Bronchial epithelial cell (primary cell): ENCODE results near the gene NHS. TPM values are rescaled to one million over a fixed set of nuclear protein-coding genes. Genes with fewer than 3 reads are reported as not detected.

Experiments
- DNase-seq: peaks from one replicate; pipeline ENCODE4 v3.0.0-alpha.2; 2010; ENCODE audit warnings: low read depth
- FAIRE-seq: peaks from 2 replicates; lab custom pipeline; 2011; peaks lifted over from hg19 to GRCh38; lab: Jason Lieb, UNC
- H3K27me3 ChIP-seq: 2 replicates; pipeline ENCODE4 v1.5.1; 2011; ENCODE audit warnings: low read length; ENCODE audit not compliant: control insufficient read depth, insufficient read depth
- H3K36me3 ChIP-seq: 2 replicates; pipeline ENCODE4 v1.5.1; 2011; ENCODE audit warnings: low read length; ENCODE audit not compliant: control insufficient read depth, insufficient read depth
- H3K4me3 ChIP-seq: 2 replicates; pipeline ENCODE4 v1.5.1; 2011; ENCODE audit warnings: mild to moderate bottlenecking, low read depth, low read length, control low read depth
- total RNA-seq: library from RNA; depleted of rRNA; stranded (reverse); fragments of >200 nt; gene quantifications from 2 replicates; pipeline ENCODE4 v1.2.1, GENCODE V29; 2014
- TF ChIP-seq, protein P1 (sequence below): IDR thresholded peaks from 2 replicates; pipeline ENCODE4 v1.5.1; 2011; ENCODE audit warnings: mild to moderate bottlenecking, moderate library complexity, low read length, control low read depth, inconsistent platforms; ENCODE audit not compliant: insufficient read depth, severe bottlenecking

Gene NHS
- total RNA-seq, 1 donor from 2014 or later = 0.79 TPM

DNA sequence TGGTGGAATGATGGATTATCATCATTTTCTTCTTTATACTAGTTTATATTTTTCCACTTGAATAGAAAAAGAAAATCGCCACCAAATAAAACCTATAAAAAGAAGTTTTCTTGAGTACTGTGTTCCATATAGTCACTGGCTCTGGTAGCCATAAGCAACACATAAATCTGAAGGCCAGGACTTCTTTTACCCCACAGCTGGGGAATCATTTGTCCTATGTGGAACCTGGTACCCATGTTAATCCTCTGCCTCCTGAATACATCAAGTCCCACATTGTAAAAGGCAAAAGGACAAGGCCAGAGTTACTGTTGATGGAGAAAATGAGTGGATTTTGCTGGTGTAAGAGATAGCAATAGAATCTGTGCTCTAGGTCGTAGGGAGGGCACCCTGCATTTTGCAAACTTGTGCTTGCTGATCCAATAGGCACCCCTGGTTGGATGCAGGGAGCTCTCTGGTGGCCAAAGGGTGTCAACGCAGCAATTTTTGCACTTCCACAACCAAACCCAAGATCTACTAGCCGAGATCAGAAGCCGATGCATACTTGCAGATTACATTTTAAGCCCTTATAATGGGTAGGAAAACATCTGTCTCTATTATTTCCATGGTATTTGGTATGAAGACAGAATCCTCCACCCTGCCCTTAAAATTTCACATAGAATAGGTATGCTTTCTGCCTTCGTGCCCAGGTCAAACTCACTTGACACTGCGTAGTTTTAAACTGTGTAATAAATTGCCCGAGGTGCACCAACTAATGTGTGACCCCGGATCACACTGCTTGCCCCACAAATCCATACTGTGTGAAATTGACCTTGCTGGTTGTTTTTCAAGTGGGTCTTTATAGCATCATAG, 216.1 kb downstream of the NHS start:
- TF ChIP-seq, protein P1, sequence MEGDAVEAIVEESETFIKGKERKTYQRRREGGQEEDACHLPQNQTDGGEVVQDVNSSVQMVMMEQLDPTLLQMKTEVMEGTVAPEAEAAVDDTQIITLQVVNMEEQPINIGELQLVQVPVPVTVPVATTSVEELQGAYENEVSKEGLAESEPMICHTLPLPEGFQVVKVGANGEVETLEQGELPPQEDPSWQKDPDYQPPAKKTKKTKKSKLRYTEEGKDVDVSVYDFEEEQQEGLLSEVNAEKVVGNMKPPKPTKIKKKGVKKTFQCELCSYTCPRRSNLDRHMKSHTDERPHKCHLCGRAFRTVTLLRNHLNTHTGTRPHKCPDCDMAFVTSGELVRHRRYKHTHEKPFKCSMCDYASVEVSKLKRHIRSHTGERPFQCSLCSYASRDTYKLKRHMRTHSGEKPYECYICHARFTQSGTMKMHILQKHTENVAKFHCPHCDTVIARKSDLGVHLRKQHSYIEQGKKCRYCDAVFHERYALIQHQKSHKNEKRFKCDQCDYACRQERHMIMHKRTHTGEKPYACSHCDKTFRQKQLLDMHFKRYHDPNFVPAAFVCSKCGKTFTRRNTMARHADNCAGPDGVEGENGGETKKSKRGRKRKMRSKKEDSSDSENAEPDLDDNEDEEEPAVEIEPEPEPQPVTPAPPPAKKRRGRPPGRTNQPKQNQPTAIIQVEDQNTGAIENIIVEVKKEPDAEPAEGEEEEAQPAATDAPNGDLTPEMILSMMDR = peak; percentile 68
- no peak overlapping the region for H3K4me3 ChIP-seq
- FAIRE-seq = peak; percentile 28
- no peaks in the 10 kb centered on the region for H3K36me3 ChIP-seq
- DNase-seq = peak; percentile 61
- no peaks in the 10 kb centered on the region for H3K27me3 ChIP-seq

DNA sequence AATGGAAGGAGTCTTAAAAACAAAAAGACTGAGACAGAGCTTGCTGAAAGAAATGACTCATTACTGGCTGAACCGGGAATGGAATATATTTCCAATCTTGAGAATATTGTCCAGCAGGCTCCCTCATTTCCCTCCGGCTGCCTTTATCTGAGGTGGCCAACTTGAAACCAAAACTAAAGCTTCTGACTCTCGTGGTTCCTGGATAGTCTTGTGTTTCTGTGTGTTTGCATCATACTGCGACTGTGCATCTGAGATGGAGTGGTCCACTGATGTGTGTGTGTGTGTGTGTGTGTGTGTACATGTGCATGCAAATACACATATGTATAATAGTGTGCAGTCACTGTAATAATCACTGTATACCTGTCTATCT, 216.7 kb downstream of the NHS start:
- H3K4me3 ChIP-seq = no peak overlapping the region
- TF ChIP-seq, protein P1 = no peak
- FAIRE-seq (no peak), DNase-seq (peak; percentile 55)
- H3K27me3 ChIP-seq = no peaks in the 10 kb centered on the region
- no peaks in the 10 kb centered on the region for H3K36me3 ChIP-seq

DNA sequence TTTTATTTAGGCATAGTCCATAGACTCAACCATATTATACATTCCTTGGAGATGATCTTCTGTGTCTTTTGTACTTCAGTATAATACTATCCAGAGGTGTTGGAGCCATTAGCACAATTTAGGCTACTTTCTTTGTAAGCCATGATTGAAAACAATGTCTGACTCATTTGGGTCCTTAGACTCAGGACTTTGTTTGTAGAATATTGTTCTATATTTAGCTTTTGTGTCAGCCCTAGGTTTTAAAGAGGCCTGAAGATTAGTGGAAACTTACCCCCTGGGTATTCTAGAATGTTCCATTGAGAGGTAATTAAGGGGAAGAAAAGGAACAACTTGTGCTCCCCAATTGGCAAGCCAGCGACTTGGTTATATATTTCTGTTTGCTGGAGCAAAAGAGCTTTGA, 217.1 kb downstream of the NHS start:
- TF ChIP-seq, protein P1 = no peak
- no peak overlapping the region for H3K4me3 ChIP-seq
- H3K27me3 ChIP-seq = no peaks in the 10 kb centered on the region
- DNase-seq (peak; percentile 36), FAIRE-seq (no peak)
- no peaks in the 10 kb centered on the region for H3K36me3 ChIP-seq

DNA sequence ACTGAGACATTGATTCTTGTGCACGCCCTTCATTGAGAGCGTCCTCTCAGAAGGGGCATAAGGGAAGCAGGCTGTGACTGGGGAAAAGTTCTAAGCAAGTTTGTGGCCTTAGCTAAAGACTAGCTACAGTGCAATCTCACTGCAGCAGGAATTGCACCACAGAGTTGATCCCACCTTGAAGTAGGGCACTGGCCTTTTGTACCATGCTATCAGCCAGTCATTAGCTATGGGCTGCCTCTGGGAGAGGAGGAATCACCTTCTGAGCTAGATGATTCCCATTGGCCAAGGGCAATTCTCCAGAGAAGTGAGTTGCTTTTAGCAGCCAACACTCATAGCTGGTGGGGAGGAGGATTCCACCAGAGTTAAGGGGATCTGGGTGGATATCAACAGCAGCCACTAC, 219.7 kb downstream of the NHS start:
- Histone ChIP-seq H3K36me3 (no peaks in the 10 kb centered on the region), H3K27me3 (no peaks in the 10 kb centered on the region), H3K4me3 (no peak overlapping the region)
- TF ChIP-seq, protein P1 = no peak
- no peak for DNase-seq
- FAIRE-seq = no peak

DNA sequence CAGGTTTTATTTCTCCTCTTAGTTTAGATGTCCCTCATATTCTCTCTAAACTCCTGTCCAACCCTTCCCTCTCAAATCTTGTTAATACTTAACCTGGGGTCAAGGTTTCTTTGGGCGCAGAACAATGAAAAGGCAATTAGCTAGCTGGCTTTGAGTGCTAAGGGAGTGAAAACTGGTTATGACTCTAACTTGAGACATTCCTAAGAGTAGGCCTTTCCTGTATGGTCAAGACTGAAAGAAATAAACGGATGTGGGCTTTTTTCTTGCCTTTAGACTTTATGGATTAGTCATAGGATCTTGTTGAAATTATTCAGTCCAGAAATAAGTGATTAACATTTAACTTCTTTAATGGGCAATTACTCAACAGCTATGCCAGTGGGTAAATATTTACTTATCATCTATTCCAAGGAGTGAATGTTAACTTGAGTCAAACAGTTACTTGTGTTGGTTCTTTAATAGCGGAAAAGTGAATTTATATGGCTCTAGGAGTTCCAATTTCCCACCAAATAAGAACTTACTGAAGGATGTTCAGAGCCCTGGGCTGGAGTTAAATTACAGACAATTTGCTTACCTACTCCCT, 220.5 kb downstream of the NHS start:
- DNase-seq (peak; percentile 91), FAIRE-seq (no peak)
- H3K36me3 ChIP-seq = no peaks in the 10 kb centered on the region
- H3K4me3 ChIP-seq = no peak overlapping the region
- TF ChIP-seq, protein P1 = no peak
- no peaks in the 10 kb centered on the region for H3K27me3 ChIP-seq
